Fibroblast of villous mesenchyme (primary cell): ENCODE measurements around the gene TNFRSF6B. TPM values are rescaled to one million over a fixed set of nuclear protein-coding genes. Genes with fewer than 3 reads are reported as not detected.
"Not testable (repeated sequence)": the region's sequence is repeated elsewhere in the genome, so short reads cannot be mapped to it uniquely, and the experiment has no call there.

ENCODE experiments used
- DNase-seq: peaks from one replicate; pipeline ENCODE4 v3.0.0-alpha.2; 2010; ENCODE audit warnings: low read depth
- H3K4me3 ChIP-seq: 2 replicates; pipeline ENCODE4 v1.5.1; 2011; ENCODE audit warnings: low read depth, mild to moderate bottlenecking, low read length
- CTCF ChIP-seq: IDR thresholded peaks from 2 replicates; pipeline ENCODE4 v1.5.1; 2012; ENCODE audit warnings: low read depth, mild to moderate bottlenecking, low read length; ENCODE audit not compliant: insufficient read depth
- total RNA-seq: library from RNA; depleted of rRNA; stranded (reverse); fragments of >200 nt; gene quantifications from 2 replicates; pipeline ENCODE4 v1.2.3, GENCODE V29; 2012

TNFRSF6B gene
- total RNA-seq, result 31.5 and 44.5 TPM in 2 replicates

- peak within 1 kb of the TSS; percentile 23 for H3K4me3 ChIP-seq
- DNase-seq, result no peak
- TF ChIP-seq CTCF, result no peak
Measured at GRCh38 chr20:63696628-63697356, at the start of gene TNFRSF6B. TNFRSF6B (plus strand) TSS chr20:63696652; CDS start chr20:63696768, 116 bp downstream.

- no peak for DNase-seq
- no peak overlapping the region for H3K4me3 ChIP-seq
- no peak for TF ChIP-seq CTCF
Measured at GRCh38 chr20:63648190-63648589, 48.3 kb upstream of the TNFRSF6B start.

- TF ChIP-seq CTCF, result no peak
- no peak for DNase-seq
- H3K4me3 ChIP-seq, result no peak overlapping the region
Measured at GRCh38 chr20:63648895-63649589, 47.4 kb upstream of the TNFRSF6B start.

- not testable (repeated sequence) for H3K4me3 ChIP-seq, DNase-seq
Measured at GRCh38 chr20:63650486-63650885, 46.0 kb upstream of the TNFRSF6B start.

GRCh38 chr20:63651942-63652191 lies 44.6 kb upstream of the TNFRSF6B start:
- no peak for DNase-seq
- peak overlapping the region; percentile 66 for H3K4me3 ChIP-seq
- TF ChIP-seq CTCF, result no peak

GRCh38 chr20:63652192-63652980 lies 44.1 kb upstream of the TNFRSF6B start:
- no peak for TF ChIP-seq CTCF
- DNase-seq, result peak; percentile 26
- H3K4me3 ChIP-seq, result peak overlapping the region; percentile 66
